GM12873 (cell line): Measurements from ENCODE around the gene DBR1.

Experiments used
- CTCF ChIP-seq: IDR thresholded peaks from 2 replicates; pipeline ENCODE4 v1.5.1; 2012; ENCODE audit warnings: low read depth, mild to moderate bottlenecking, moderate library complexity, low read length, control low read depth; ENCODE audit not compliant: insufficient read depth; ENCODE audit errors: missing control alignments

The DBR1 gene

GRCh38 chr3:138154534-138154933, 20.2 kb downstream of the DBR1 start:
- TF ChIP-seq CTCF: no peak

GRCh38 chr3:138148503-138148902, 26.2 kb downstream of the DBR1 start:
- no peak for TF ChIP-seq CTCF

- no peak for TF ChIP-seq CTCF
These were observed 33.8 kb downstream of the DBR1 start for GRCh38 chr3:138140940-138141339.

GRCh38 chr3:138139691-138140090, 35.0 kb downstream of the DBR1 start:
- TF ChIP-seq CTCF: no peak

- TF ChIP-seq CTCF: no peak
These were observed 36.9 kb downstream of the DBR1 start for GRCh38 chr3:138137861-138138260.

GRCh38 chr3:138136201-138136600, 38.5 kb downstream of the DBR1 start:
- no peak for TF ChIP-seq CTCF

GRCh38 chr3:138135833-138136194, 38.9 kb downstream of the DBR1 start:
- TF ChIP-seq CTCF: no peak

- no peak for TF ChIP-seq CTCF
These were observed 39.4 kb downstream of the DBR1 start for GRCh38 chr3:138135146-138135832.
